Stimulated activated CD4-positive, alpha-beta T cell treated with anti-CD3 and anti-CD28 coated beads, Interleukin-4, amount 100 ng/mL, for 24 hours (primary cell): ENCODE results near the gene TCEA3.
A peak's percentile ranks its signal among the peaks of the same experiment; 100 is the strongest.

Source experiments
- DNase-seq: peaks from one replicate; pipeline ENCODE4 v3.0.0-alpha.2; 2020

TCEA3 gene

DNA sequence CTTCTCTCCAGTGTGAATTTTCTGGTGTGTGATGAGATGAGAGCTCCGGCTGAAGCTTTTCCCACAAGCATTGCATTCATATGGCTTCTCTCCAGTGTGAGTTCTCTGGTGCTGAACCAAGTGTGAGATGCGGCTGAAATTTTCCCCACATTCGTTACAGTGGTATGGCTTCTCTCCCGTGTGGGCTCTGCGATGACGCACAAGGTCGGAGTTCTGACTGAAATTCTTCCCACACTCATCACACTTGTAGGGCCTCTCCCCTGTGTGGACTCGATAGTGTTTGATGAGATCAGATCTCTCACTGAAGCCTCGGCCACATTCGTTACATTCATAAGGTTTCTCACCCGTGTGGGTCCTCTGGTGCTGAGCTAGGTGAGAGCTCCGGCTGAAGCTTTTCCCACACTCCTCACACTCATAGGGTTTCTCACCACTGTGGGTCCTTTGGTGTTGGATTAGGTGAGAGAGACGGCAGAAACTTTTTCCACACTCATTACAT is 62.3 kb downstream of the TCEA3 start:
- DNase-seq = no peak

DNA sequence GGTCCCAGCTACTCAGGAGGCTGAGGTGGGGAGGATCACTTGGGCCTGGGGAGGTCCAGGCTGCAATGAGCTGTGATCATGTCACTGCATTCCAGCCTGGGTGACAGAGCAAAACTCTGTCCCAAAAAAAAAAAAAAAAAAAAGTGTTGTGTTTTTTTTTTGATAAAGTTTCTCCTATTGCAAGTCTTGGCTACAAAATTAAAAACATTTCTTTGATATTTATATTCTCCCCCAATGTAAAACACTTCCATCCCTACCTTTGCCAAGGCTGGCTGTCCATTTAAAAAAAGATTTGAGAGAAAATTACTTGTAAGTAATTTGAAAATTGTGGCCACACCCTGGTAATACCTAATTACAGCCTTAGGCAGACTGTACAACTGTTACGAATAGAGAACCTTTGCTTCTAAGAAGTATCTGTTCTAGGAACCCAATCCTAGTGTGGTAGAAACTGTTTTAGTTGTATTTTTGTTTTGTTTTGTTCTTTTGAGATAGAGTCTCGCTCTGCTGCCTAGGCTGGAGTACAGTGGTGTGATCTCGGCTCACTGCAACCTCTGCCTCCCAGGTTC is 66.2 kb downstream of the TCEA3 start:
- no peak for DNase-seq

DNA sequence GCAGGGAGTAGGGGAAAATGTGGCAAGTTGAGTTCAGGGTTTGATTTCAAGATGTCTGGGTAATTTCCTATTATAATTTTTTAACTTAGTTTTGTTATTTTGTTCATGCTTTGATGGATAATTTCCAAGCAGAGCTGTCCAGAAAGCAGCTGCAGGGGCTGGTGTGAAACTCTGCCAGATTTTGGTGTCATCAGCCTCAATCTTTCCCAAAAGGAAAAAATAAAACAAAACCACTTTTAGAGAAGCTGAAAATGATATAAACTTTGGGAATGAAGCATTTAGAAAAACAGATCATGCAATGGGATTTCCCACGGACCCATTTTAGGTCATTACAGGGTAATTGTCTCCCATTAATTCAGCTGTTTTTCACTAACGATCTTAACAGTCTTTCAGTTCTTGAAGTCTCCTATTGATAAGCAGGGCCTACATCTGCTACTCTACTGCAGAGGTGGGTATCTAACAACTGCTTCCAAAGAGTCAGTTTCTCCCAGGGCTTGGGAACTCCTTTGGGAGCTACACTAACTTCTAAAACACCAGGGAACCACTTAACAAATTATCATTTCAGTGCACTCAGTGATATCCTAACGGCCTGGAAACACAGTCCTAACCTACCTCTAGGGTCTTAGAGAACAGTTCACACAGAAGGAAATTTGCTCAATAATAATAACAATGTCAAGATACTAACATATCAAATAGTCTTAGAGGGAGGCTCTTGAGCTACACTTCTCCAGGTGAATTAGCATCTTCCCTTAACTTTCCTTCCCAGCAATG is 67.2 kb downstream of the TCEA3 start:
- no peak for DNase-seq

DNA sequence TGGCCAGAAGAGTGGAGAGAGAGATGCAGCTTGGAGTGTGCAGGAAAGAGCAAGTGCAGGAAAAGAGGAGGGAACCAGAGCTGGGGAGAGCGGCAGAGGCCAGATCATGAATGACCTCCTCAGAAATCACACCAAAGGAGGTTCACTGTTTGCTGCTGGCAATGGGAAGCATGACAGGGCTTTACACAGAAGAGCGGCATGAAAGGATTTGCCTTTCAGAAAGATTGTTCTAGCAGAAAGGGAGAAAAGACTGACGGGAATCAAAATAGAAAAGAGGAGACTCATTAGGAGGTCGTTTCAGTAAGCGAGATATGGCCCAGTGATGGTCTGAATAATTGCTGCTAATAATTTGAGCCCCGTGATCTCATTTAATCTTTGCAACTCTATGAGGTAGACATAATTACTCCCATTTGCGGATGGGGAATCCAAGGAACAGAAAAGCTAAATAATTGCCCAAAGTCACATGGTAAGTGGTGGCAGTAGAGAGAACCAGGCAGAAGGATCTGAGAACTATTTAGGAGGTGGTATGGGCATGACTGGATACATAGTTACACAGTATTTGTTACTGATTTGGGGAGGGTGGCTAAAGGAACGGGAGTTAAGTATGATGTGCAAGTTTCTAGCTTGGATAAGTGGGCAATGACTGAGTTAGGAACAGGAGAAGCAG is 67.9 kb downstream of the TCEA3 start:
- DNase-seq = no peak

DNA sequence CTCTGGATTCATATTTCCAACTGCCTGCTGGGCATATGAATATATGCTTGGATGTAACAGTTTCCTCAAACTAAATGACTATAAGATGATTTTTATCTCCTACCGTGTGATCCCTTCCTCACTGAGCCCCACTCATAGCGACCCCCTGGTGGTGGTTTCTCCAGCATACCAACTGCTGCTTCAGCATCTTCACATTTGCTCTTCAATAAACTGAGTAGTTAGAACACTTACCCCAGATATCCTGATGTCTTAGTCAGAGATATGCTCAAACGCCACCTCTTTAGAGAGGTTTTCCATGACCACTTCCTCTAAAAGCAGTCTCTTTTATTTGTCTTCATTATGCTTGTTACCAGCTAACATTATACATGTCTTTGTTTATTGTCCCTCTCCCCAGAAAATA is 70.3 kb downstream of the TCEA3 start:
- DNase-seq = no peak

DNA sequence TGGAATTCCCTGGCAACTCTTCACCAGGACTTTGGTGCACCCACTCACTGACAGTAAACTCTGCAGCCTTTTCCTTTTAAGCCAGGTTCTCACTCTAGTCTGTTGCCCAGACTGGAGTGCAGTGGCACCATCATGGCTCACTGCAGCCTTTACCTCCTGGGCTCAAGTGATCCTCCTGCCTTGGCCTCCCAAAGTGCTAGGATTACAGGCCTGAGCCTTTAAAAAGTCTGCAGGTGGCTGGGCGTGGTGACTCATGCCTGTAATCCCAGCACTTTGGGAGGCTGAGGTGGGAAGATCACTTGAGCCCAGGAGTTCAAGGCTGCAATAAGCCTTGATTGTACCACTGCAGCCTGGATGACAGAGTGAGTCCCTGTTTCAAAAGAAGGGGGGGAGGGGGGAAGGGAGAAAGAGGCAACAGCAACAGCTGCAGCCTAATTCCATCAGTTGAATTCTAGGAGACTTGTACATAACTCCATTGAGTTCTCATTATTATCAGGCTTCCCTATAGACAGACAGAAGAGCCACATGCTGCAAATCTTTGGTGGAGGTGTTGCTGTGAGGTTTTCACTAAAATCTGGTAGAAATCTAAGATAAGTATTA is 72.4 kb downstream of the TCEA3 start:
- DNase-seq = no peak

DNA sequence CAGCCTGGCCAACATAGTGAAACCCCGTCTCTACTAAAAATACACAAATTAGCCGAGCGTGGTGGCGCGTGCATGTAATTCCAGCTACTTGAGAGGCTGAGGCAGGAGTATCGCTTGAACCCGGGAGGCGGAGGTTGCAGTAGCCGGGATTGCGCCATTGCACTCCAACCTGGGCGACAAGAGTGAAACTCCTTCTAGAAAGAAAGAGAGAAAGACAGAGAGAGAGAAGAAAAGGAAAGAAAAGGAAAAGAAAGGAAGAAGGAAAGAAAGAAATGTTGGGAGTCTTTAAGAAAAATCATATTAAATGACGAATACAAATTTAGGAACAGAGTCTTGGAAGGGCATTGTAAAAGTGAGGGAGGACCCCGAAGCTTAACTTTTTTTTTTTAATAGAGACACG is 78.6 kb downstream of the TCEA3 start:
- no peak for DNase-seq

DNA sequence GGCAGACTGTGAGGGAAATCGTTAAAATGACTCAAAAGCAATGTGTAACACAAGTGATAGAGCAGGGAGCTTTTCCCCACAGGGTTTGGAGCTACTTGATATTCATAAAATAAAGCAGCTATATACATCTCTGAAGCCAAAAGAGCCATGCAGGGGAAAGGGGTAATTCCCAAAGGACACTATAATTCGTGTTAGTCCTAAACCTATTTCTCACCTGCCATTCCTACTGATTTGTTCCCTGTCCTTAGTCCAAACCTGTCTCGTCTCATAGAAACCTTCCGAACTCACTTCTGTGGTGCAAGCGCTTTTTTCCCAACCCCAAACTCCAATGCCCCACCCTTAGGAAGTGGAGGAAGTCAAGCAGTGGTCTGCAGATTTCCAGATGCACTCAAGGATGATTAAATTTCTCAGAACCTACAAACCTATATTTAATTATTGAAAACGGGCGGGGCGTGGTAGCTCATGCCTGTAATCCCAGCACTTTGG is 79.5 kb downstream of the TCEA3 start:
- DNase-seq = no peak

DNA sequence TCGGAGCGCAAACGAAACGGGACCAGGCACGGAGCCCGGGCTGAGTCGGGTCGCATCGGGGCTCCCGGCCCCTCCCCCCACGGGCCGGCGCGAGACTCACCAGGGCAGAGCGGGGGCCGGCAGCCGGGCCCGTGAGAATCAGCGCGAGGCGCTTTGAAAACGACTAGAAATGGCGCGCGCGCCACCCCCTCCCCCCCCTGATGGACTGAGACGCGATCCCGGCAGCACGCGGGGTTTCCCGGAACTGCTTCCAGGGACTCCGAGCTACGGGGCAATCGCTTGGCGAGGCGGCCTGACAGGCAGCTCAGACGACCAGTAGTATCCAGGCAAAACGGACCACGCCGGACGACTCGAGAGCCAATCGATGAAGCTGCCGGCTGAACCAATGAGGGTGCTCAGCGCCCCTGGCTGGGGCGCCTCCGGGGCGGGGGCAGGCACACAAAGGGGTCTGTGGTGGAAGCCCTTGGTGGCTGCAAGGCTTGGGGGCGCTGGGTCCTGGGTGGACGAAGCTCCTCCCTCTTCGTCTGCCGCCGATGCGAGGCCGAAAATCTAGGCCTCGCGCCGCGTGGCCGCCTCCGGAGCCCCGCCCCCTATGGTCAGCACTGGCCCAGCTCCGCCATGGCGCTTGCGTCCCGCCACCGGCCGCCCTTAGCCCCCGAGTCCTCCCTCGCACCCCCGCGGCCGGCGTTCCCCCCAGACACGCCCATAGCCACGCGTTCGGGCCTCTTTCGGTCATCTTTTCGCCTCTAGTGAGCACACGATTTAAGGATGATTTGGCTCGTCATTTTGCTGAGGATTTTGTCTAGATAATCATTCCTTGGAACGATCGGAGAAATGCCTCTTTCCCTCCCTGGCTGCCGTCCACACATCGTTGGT is 80.2 kb downstream of the TCEA3 start, which contains the start of gene HNRNPR:
HNRNPR (minus strand) TSS at position 174 of the 876 bp plus-strand sequence. CDS start 3,276 bp downstream, outside the sequence.
- peak; percentile 100 for DNase-seq

DNA sequence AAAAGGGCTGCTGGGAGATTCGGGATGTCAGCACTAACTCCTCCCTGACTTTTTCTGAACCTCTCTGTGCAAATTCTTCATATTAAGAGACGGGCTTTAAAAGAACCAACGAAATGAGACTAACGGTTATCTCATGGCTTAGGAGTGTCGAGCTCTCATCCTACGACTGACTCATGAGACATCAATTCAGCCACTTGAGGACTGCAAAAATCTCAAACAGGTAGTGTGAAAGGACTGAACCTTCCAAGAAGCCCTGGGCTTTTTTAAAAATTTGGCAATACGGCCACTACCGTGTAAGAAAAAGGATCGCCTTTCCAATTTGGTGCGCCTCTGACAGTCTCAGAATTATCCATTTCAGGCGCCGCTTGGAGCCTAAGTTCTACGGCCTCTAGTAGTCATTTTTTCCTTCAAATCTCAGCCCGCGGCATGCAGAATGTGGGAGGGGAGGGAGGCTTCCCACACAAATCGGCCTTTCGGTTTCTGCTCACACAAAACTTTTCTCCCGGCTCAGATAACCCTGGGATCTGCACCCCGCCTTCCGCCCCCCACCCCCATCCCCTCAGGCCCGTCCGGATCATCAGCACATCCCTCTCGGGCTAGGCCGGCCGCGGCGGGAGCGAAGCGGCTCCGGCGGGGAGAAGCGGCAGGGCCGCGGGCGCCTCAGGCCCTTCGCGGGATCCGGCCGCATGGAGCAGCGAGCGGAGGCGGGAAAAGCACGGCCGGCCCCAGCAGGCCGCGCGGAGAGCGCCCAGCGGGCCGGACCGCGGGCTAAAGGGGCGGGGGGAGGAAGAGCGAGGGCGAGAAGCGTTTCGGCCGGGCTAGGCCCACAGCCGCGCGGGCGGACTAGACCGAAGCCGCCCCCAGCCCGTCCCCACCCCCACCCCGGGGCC is 81.1 kb downstream of the TCEA3 start:
- DNase-seq = peak; percentile 67

DNA sequence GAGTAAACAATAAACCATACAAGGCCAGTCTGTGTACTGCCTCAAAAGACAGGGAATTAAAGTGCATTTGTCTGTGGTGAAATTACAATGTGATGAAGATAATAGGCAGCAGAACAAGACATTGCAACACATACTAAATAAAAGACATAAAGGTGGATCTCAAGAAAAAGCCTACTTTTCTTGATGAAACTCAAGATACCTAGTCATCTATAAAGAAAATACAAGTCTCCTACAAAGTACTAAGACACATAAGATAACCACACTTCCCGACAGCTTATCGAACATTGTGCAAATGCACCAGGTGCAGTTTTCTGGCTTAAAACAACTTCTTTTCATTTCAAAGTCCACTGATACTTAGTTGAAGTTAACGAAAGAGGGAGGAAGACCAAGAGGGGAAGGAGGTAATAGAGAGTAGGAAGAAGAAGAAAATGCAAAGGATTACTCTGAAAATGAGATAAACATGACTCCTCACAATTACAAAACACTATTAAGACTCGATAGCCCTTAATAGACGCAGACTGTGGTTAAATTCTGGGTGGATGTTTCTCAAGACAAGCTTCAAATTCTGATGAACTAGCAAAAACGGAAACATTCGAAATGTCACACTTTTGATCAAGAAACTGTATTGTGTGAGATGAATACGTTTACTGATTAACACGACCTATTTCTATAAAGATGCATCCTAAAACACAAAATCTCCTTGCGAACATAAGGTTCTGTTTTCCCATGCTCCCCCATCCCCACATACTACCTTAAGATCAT is 82.4 kb downstream of the TCEA3 start:
- DNase-seq = no peak

DNA sequence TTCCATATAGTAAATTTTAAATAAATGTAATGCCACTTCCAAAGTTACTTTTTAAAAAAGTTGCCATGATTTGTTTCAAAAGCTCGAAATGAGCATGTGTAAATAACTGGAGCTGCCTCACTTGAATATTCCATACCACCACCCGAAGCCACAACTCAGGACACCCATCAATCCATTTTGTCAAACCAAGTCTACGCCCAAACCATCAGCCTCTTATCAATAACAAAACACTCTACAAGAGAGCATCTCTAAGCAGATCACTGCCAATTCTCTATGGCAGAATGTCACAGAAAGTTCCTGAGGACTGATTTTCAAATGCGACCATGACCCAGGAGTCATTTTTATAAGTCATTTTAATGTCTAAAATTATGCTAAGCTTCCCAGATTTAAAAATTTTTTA is 84.9 kb downstream of the TCEA3 start:
- no peak for DNase-seq

DNA sequence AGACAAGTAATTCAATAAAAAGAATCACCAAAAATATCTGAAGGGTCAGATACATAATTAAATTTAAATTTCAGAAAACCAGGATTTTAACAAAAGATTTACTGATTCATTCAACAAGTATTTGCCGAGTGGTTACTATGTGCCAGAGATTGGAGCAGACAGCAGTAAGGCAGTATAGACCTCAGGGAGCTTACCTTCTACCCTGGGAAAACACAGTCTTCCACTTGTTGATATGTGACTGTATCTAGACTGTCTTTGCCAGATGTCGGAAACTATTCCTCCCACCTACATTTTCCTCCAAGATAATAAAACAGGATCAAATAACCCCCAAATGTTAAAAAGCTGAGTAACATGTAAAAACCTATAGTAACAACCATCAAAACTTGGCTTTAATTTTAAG is 86.7 kb downstream of the TCEA3 start:
- DNase-seq = no peak

DNA sequence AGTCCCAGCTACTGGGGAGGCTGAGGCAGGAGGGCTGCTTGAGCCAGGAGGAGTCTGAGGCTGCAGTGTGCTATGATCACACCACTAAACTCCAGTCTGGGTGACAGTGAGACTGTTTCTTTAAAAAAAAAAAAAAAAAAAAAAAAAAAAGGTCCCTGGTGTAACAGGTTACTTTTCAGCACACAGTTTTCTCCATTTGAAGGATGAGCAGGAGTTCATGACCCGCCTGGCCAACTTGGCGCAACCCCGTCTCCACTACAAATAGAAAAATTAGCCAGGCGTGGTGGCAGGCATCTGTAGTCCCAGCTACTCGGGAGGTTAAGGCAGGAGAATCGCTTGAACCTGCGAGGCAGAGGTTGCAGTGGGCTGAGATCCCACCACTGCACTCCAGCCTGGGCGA is 92.8 kb downstream of the TCEA3 start:
- DNase-seq = no peak
